SJSA1 (cell line): ENCODE measurements around the gene MDK. TPM values are rescaled to one million over a fixed set of nuclear protein-coding genes. Genes with fewer than 3 reads are reported as not detected.
A peak's percentile ranks its signal among the peaks of the same experiment; 100 is the strongest.

ENCODE experiments used
- DNase-seq, 2 experiments: peaks; one replicate each; pipeline ENCODE4 v3.0.0-alpha.2; 2015 to 2020; ENCODE audit warnings: low spot score in 2 of 2, low read depth in 1 of 2
- H3K27ac ChIP-seq: fragments of 250-450 bp; sonication (Bioruptor Pico); 2 replicates; pipeline ENCODE4 v1.5.1; 2020; ENCODE audit warnings: mild to moderate bottlenecking, moderate library complexity
- H3K27me3 ChIP-seq: fragments of 250-450 bp; sonication (Bioruptor Pico); replicated peaks from 2 replicates; pipeline ENCODE4 v1.5.1; 2020; ENCODE audit warnings: mild to moderate bottlenecking, moderate library complexity
- H3K36me3 ChIP-seq: fragments of 250-450 bp; sonication (Bioruptor Pico); 2 replicates; pipeline ENCODE4 v1.5.1; 2020; ENCODE audit warnings: mild to moderate bottlenecking
- H3K4me1 ChIP-seq: fragments of 250-450 bp; sonication (Bioruptor Pico); replicated peaks from 2 replicates; pipeline ENCODE4 v1.6.1; 2021; ENCODE audit warnings: mild to moderate bottlenecking
- H3K4me3 ChIP-seq: fragments of 250-450 bp; sonication (Bioruptor Pico); 2 replicates; pipeline ENCODE4 v1.5.1; 2020; ENCODE audit warnings: mild to moderate bottlenecking
- H3K9me3 ChIP-seq: fragments of 250-450 bp; sonication (Bioruptor Pico); replicated peaks from 2 replicates; pipeline ENCODE4 v1.5.1; 2020; ENCODE audit warnings: mild to moderate bottlenecking
- total RNA-seq: library from RNA; depleted of rRNA; stranded (reverse); fragments of >200 nt; shearing (Covaris generic); gene quantifications from 2 replicates; pipeline ENCODE4 v1.2.3, GENCODE V29; 2014

Gene MDK
- total RNA-seq, 1 experiment from 2014 or later = 164 TPM

DNA sequence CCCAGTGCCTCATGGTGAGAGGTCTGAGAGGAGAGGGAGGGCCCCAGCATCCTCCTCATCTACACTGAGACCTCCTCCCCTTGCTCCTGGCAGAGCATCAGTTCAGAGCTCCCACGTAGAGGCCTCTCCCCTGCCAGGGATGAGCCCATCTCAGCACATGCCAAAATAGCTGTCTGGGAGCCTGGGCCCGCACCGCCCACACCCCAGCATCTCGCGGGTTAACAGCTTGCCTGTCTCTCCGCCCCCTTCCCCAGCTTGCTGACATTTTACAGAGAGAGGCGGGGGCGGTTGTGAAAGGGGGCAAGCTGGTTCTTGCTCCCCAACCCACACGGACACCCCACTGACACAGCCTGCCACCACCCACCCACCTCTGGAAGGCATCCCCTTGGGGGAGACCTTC is 27.8 kb upstream of the MDK start:
- Histone ChIP-seq H3K27ac (no peak overlapping the region), H3K4me1 (peaks cover 4% of the 10 kb centered on the region), H3K9me3 (no peaks in the 10 kb centered on the region), H3K4me3 (no peak overlapping the region), H3K36me3 (peaks cover 23% of the 10 kb centered on the region), H3K27me3 (no peaks in the 10 kb centered on the region)
- DNase-seq = no peak

GRCh38 chr11:46356924-46357482 is 24.5 kb upstream of the MDK start:
- Histone ChIP-seq H3K27me3 (no peaks in the 10 kb centered on the region), H3K27ac (no peak overlapping the region), H3K9me3 (no peaks in the 10 kb centered on the region), H3K4me3 (no peak overlapping the region), H3K4me1 (no peaks in the 10 kb centered on the region), H3K36me3 (peaks cover 16% of the 10 kb centered on the region)
- DNase-seq = no peak

- H3K9me3 ChIP-seq = no peaks in the 10 kb centered on the region
- no peak for DNase-seq
- H3K4me3 ChIP-seq = no peak overlapping the region
- H3K4me1 ChIP-seq = peaks cover 2% of the 10 kb centered on the region
- no peaks in the 10 kb centered on the region for H3K27me3 ChIP-seq
- H3K36me3 ChIP-seq = peaks cover 15% of the 10 kb centered on the region
- no peak overlapping the region for H3K27ac ChIP-seq
Measured at GRCh38 chr11:46357483-46357936, 24.0 kb upstream of the MDK start.

GRCh38 chr11:46359953-46360352 is 21.5 kb upstream of the MDK start:
- Histone ChIP-seq H3K9me3 (no peaks in the 10 kb centered on the region), H3K4me3 (no peak overlapping the region), H3K36me3 (peaks cover 6% of the 10 kb centered on the region; the same call in 1 of the 2 replicates), H3K4me1 (peaks cover 20% of the 10 kb centered on the region), H3K27ac (no peak overlapping the region), H3K27me3 (no peaks in the 10 kb centered on the region)
- DNase-seq = no peak

GRCh38 chr11:46360878-46361277 is 20.6 kb upstream of the MDK start:
- DNase-seq = no peak
- no peaks in the 10 kb centered on the region for H3K9me3 ChIP-seq
- H3K4me3 ChIP-seq = no peak overlapping the region
- H3K27ac ChIP-seq = no peak overlapping the region
- peaks cover 20% of the 10 kb centered on the region for H3K4me1 ChIP-seq
- H3K27me3 ChIP-seq = no peaks in the 10 kb centered on the region
- peaks cover 6% of the 10 kb centered on the region; the same call in 1 of the 2 replicates for H3K36me3 ChIP-seq

GRCh38 chr11:46361283-46362155 is 19.9 kb upstream of the MDK start:
- no peaks in the 10 kb centered on the region for H3K9me3 ChIP-seq
- peaks cover 20% of the 10 kb centered on the region for H3K4me1 ChIP-seq
- no peak for DNase-seq
- H3K27me3 ChIP-seq = no peaks in the 10 kb centered on the region
- peaks cover 6% of the 10 kb centered on the region; the same call in 1 of the 2 replicates for H3K36me3 ChIP-seq
- no peak overlapping the region for H3K4me3 ChIP-seq
- no peak overlapping the region for H3K27ac ChIP-seq

DNA sequence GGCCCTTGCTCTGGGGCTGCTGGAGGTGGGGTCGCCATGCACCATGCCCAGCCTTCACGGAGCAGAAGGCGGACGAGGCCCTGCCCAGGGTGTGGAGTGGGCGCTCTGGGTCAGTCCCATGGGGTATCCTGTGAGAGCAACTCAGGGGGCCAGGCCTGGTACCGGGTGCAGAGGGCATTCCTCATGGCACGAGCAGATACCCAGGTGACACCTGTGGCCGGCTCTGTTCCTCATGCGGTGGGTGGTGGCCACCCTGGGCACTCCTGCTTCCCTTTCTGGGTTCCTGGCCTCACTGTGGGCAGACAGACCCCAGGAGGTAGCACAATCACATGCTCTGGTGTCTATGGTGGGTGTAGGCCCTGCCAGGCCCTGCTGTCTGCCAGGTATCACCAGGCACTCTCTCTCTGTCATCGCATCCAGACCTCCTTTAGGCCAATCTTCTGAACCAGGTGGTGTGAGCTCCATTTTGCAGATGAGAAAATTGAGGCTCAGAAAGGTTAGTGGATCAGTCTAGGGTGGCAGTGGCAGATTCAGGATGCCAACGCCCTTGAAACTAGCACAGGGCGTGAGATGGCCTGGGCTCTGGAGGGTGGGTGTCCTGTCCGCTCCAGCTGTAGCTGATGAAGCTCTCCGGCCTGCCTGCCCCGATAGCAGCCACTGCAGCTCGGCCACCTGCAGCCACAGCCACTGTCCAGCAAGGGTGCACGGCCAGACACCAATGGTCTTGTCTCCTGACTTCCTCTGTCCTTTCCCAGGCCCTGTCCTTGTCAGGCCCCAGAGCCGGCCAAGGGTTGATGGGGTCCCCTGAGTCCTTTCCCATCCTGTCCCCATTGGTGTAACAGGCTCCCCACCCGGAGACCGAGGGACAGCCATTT is 19.1 kb upstream of the MDK start:
- Histone ChIP-seq H3K4me1 (peaks cover 20% of the 10 kb centered on the region), H3K9me3 (no peaks in the 10 kb centered on the region), H3K27me3 (no peaks in the 10 kb centered on the region), H3K4me3 (no peak overlapping the region), H3K36me3 (peaks cover 13% of the 10 kb centered on the region; the same call in 1 of the 2 replicates), H3K27ac (peak overlapping the region; percentile 86)
- no peak for DNase-seq

GRCh38 chr11:46363031-46363407 is 18.4 kb upstream of the MDK start:
- no peaks in the 10 kb centered on the region for H3K27me3 ChIP-seq
- H3K27ac ChIP-seq = peak overlapping the region; percentile 86
- peaks cover 20% of the 10 kb centered on the region for H3K4me1 ChIP-seq
- peak; percentile 40 to 68 for DNase-seq
- H3K4me3 ChIP-seq = no peak overlapping the region
- H3K9me3 ChIP-seq = no peaks in the 10 kb centered on the region
- peaks cover 18% of the 10 kb centered on the region for H3K36me3 ChIP-seq

DNA sequence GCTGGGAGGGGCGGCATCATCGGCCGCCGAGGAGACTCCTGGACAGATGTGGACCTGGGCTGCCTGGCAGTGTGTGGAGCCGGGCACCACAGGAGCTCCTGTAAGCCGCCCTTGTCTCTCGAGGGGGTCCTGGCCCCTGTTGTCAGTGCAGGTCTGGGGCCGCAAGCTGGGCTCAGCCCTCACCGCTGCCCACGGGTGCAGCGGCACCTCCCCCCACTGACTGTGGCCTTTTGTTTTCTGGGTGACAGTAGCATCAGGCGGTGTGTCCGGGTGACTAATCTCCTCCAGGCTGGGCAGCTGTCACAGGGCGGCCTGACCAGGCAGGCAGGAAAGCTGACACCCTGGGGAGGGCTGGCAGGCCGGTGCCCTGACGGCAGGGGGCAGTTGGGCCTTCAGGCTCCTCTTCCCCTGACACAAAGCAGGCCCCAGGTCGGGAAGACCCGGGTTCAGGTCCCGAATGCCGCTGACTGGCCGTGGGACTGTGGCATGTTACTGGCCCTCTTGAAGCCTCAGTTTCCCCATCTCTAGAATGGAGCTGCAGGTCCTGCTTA is 17.9 kb upstream of the MDK start:
- peaks cover 20% of the 10 kb centered on the region for H3K4me1 ChIP-seq
- H3K27me3 ChIP-seq = no peaks in the 10 kb centered on the region
- DNase-seq = peak; percentile 63 to 86
- H3K27ac ChIP-seq = peak overlapping the region; percentile 86
- H3K9me3 ChIP-seq = no peaks in the 10 kb centered on the region
- peaks cover 19% of the 10 kb centered on the region for H3K36me3 ChIP-seq
- no peak overlapping the region for H3K4me3 ChIP-seq

DNA sequence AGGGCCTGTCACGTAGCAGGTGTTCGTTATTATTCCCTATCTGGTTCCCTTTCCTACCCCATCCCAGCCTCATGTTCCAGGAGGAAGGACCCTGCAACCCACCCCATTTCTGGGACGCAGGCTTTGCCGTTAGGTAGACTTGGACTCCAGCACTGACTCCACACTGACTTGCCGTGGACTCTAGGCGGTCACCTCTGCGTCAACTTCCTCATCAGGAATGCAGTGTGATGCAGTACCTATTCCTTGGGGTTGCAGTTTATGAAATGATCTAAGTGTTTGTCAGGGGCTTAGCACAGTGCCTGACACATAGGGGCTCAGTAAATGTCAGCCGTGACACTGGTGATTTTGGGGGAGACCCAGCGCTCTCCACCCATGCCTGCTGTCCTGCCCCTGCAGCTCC is 17.4 kb upstream of the MDK start:
- Histone ChIP-seq H3K9me3 (no peaks in the 10 kb centered on the region), H3K4me3 (no peak overlapping the region), H3K36me3 (peaks cover 19% of the 10 kb centered on the region), H3K27me3 (no peaks in the 10 kb centered on the region), H3K4me1 (peaks cover 22% of the 10 kb centered on the region), H3K27ac (peak overlapping the region; percentile 86)
- no peak for DNase-seq

- DNase-seq = no peak
- peaks cover 22% of the 10 kb centered on the region for H3K36me3 ChIP-seq
- peaks cover 30% of the 10 kb centered on the region for H3K4me1 ChIP-seq
- H3K4me3 ChIP-seq = no peak overlapping the region
- no peaks in the 10 kb centered on the region for H3K27me3 ChIP-seq
- H3K27ac ChIP-seq = no peak overlapping the region
- no peaks in the 10 kb centered on the region for H3K9me3 ChIP-seq
Measured at GRCh38 chr11:46364791-46365190, 16.7 kb upstream of the MDK start.

- H3K27ac ChIP-seq = no peak overlapping the region
- peaks cover 33% of the 10 kb centered on the region for H3K36me3 ChIP-seq
- H3K9me3 ChIP-seq = no peaks in the 10 kb centered on the region
- peaks cover 31% of the 10 kb centered on the region for H3K4me1 ChIP-seq
- no peaks in the 10 kb centered on the region for H3K27me3 ChIP-seq
- DNase-seq = no peak
- no peak overlapping the region for H3K4me3 ChIP-seq
Measured at GRCh38 chr11:46366260-46366659, 15.2 kb upstream of the MDK start.

- H3K4me1 ChIP-seq = peaks cover 31% of the 10 kb centered on the region
- no peak overlapping the region for H3K27ac ChIP-seq
- no peaks in the 10 kb centered on the region for H3K27me3 ChIP-seq
Measured at GRCh38 chr11:46366661-46367161, 14.8 kb upstream of the MDK start.

More at GRCh38 chr11:46366661-46367161, 14.8 kb upstream of the MDK start:
- peaks cover 35% of the 10 kb centered on the region for H3K36me3 ChIP-seq
- no peaks in the 10 kb centered on the region for H3K9me3 ChIP-seq
- no peak for DNase-seq
- H3K4me3 ChIP-seq = no peak overlapping the region
